Activated B cell treated with CpG ODN at 0.5 μM for 24 hours (primary cell): ENCODE measurements around the gene ESM1. TPM values are rescaled to one million over a fixed set of nuclear protein-coding genes. Genes with fewer than 3 reads are reported as not detected.
"Not testable (repeated sequence)": the region's sequence is repeated elsewhere in the genome, so short reads cannot be mapped to it uniquely, and the experiment has no call there.

Source experiments
- ATAC-seq: fragments of 200-7000 bp; cut with Tn5 transposase; one replicate; pipeline ENCODE4 v1.10.0; 2021; ENCODE audit warnings: low read depth, mild to moderate bottlenecking, moderate library complexity
- CTCF ChIA-PET: fragments of 350-600 bp; sonication (Branson Sonifier 250); formaldehyde crosslinking; loops from one replicate; lab custom pipeline; 2021; ENCODE audit warnings: antibody characterized with exemption; lab: Charles Lee
- POLR2A ChIA-PET: fragments of 350-600 bp; sonication (Branson Sonifier 250); formaldehyde crosslinking; loops from one replicate; lab custom pipeline; 2021; ENCODE audit warnings: antibody characterized with exemption; lab: Charles Lee
- DNase-seq: peaks from one replicate; pipeline ENCODE4 v3.0.0; 2022
- H3K27ac Mint-ChIP-seq: one replicate; pipeline ENCODE4 v1.8.0; 2020; ENCODE audit warnings: mixed read lengths
- H3K27me3 Mint-ChIP-seq: one replicate; pipeline ENCODE4 v1.8.0; 2021; ENCODE audit warnings: mixed read lengths
- H3K36me3 Mint-ChIP-seq: one replicate; pipeline ENCODE4 v1.8.0; 2021; ENCODE audit warnings: low read depth, mixed read lengths
- H3K4me1 Mint-ChIP-seq: one replicate; pipeline ENCODE4 v1.8.0; 2021; ENCODE audit warnings: mixed read lengths
- H3K4me3 Mint-ChIP-seq: one replicate; pipeline ENCODE4 v1.8.0; 2020; ENCODE audit warnings: mild to moderate bottlenecking, mixed read lengths
- H3K9me3 Mint-ChIP-seq: one replicate; pipeline ENCODE4 v1.8.0; 2020; ENCODE audit warnings: mixed read lengths
- CTCF ChIP-seq: fragments of 200-600 bp; IDR thresholded peaks from one replicate; pipeline ENCODE4 v1.8.0; 2022; ENCODE audit warnings: antibody characterized with exemption, mild to moderate bottlenecking
- intact Hi-C: fragments of 100-400 bp; cut with micrococcal nuclease; formaldehyde crosslinking; loops from one replicate; pipeline ENCODE4 v1.15.1; 2024
- total RNA-seq: library from RNA; stranded (reverse); gene quantifications from 2 replicates; pipeline ENCODE4 v1.2.3, GENCODE V29; 2022

The ESM1 gene
- total RNA-seq, 1 donor from 2014 or later: not detected

DNA sequence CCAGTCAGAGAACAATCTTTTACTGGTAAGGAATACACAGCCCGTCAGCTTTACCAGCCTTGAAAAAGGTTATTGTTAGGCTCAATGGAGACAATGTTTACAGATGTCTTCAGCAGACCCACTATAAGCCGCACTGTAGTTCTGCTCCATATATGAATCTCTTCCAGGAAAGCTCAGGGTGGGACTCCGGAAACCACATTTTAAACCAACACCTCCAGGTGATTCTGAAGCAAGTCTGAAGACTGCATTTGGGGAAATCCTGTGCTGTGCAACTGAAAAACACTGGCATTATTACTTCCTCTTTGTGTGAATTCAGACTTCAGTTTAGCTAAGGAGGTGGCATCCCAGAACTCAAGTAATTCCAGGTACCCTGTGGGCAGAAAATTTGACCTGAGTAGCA, 42.2 kb upstream of the ESM1 start:
- Mint-ChIP-seq H3K4me1 (peaks cover 9% of the 10 kb centered on the region), H3K4me3 (no peak overlapping the region), H3K9me3 (no peaks in the 10 kb centered on the region), H3K36me3 (no peaks in the 10 kb centered on the region), H3K27ac (no peak overlapping the region), H3K27me3 (peaks cover 4% of the 10 kb centered on the region)
- ChIA-PET CTCF (no interaction called here), POLR2A (no interaction called here)
- no peak for TF ChIP-seq CTCF
- intact Hi-C loops: no loop called here
- ATAC-seq (no peak), DNase-seq (no peak)

- DNase-seq: no peak
- no peak for ATAC-seq
- H3K27me3 Mint-ChIP-seq: peaks cover 2% of the 10 kb centered on the region
- ChIA-PET POLR2A (no interaction called here), CTCF (no interaction called here)
- peaks cover 4% of the 10 kb centered on the region for H3K4me1 Mint-ChIP-seq
- H3K36me3 Mint-ChIP-seq: no peaks in the 10 kb centered on the region
- intact Hi-C loops: no loop called here
- H3K27ac Mint-ChIP-seq: no peak overlapping the region
- TF ChIP-seq CTCF: no peak
- no peaks in the 10 kb centered on the region for H3K9me3 Mint-ChIP-seq
- no peak overlapping the region for H3K4me3 Mint-ChIP-seq
Measured at GRCh38 chr5:55022450-55022849, 37.1 kb upstream of the ESM1 start.

GRCh38 chr5:55021821-55022220, 36.4 kb upstream of the ESM1 start:
- no peak overlapping the region for H3K4me3 Mint-ChIP-seq
- ChIA-PET POLR2A (no interaction called here), CTCF (no interaction called here)
- no peaks in the 10 kb centered on the region for H3K36me3 Mint-ChIP-seq
- H3K27me3 Mint-ChIP-seq: peaks cover 2% of the 10 kb centered on the region
- intact Hi-C loops: no loop called here
- no peaks in the 10 kb centered on the region for H3K4me1 Mint-ChIP-seq
- DNase-seq (no peak), ATAC-seq (no peak)
- TF ChIP-seq CTCF: no peak
- no peak overlapping the region for H3K27ac Mint-ChIP-seq
- H3K9me3 Mint-ChIP-seq: no peaks in the 10 kb centered on the region

DNA sequence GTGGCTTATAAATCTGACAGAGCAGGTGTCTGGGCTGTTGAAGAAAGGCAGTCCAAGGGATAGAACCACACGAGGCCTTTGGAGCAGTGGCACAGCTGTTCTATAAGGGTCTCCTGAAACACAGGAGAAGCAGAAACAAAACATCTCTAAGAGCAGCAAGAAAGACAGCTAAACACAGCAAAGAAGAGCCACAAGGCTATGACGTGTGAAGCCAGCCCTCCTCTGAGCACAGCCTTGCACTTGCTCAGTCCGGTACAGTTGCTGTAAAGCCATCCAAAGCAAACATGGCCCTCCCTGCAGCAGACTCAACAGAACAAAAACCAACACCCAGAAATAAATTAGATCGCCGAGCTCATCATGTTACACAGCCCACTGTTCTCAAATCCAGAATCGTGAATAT, 36.0 kb upstream of the ESM1 start:
- peaks cover 2% of the 10 kb centered on the region for H3K27me3 Mint-ChIP-seq
- ATAC-seq (no peak), DNase-seq (no peak)
- CTCF ChIA-PET: no interaction called here
- H3K4me1 Mint-ChIP-seq: no peaks in the 10 kb centered on the region
- TF ChIP-seq CTCF: no peak
- POLR2A ChIA-PET: no interaction called here
- intact Hi-C loops: no loop called here
- H3K4me3 Mint-ChIP-seq: no peak overlapping the region
- no peak overlapping the region for H3K27ac Mint-ChIP-seq
- no peaks in the 10 kb centered on the region for H3K36me3 Mint-ChIP-seq
- H3K9me3 Mint-ChIP-seq: no peaks in the 10 kb centered on the region

DNA sequence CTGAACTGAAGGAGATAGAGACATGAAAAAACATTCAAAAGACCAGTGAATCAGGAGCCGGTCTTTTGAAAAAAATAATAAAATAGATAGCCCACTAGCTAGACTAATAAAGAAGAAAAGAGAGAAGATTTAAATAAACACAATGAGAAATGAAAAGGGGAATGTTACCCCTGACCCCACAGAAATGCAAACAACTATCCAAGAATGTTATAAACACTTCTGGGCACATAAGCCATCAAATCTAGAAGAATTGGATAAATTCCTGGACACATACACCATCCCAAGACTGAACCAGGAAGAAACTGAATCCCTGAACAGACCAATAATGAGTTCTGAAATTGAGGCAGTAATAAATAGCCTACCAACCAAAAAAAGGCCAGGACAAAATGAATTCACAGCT, 24.8 kb upstream of the ESM1 start:
- H3K4me1 Mint-ChIP-seq, POLR2A ChIA-PET, DNase-seq, H3K36me3 Mint-ChIP-seq, H3K27ac Mint-ChIP-seq, CTCF ChIA-PET, H3K27me3 Mint-ChIP-seq, ATAC-seq, intact Hi-C loops, H3K4me3 Mint-ChIP-seq: not testable (repeated sequence)
- H3K9me3 Mint-ChIP-seq: peaks cover 14% of the 10 kb centered on the region

DNA sequence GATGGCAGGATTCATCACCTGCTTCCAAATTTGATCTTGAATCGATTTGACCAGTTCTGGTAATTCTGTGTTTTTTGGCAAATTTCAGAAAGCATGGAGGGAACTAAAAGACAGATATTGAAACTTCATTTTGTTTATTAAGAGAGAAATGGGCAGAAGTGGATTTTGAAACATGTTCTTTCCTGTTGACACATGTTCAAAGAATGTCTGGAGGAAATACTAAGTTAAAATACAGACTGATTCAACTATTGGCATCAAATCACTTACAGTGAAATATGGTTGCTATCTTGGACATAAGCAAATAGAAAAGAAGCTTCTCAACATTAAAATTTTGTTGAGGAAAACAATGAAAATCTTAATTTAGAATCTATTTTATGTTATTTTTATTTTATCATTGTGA, 19.3 kb upstream of the ESM1 start:
- Mint-ChIP-seq H3K27me3 (peaks cover 6% of the 10 kb centered on the region), H3K9me3 (peaks cover 6% of the 10 kb centered on the region), H3K4me3 (no peak overlapping the region), H3K36me3 (no peaks in the 10 kb centered on the region), H3K4me1 (no peaks in the 10 kb centered on the region), H3K27ac (no peak overlapping the region)
- intact Hi-C loops: no loop called here
- no peak for DNase-seq
- ChIA-PET POLR2A (no interaction called here), CTCF (no interaction called here)
- no peak for TF ChIP-seq CTCF
- ATAC-seq: no peak
